ENCODE measurements around the gene SRP14.
"Not testable (repeated sequence)": the region's sequence is repeated elsewhere in the genome, so short reads cannot be mapped to it uniquely, and the experiment has no call there.

SRP14 gene

GRCh38 chr15:40048926-40049475 is 10.0 kb upstream of the SRP14 start:
- no peak for DNase-seq

GRCh38 chr15:40048211-40048792 is 9.3 kb upstream of the SRP14 start:
- DNase-seq, result no peak

- DNase-seq, result peak; percentile 61
Measured at GRCh38 chr15:40047415-40048210, 8.6 kb upstream of the SRP14 start.

GRCh38 chr15:40046721-40047414 is 7.9 kb upstream of the SRP14 start:
- DNase-seq, result no peak

GRCh38 chr15:40045572-40046217 is 6.7 kb upstream of the SRP14 start:
- DNase-seq, result no peak

- peak; percentile 82 for DNase-seq
Measured at GRCh38 chr15:40044717-40045571, 6.0 kb upstream of the SRP14 start.

- DNase-seq, result no peak
Measured at GRCh38 chr15:40043927-40044716, 5.1 kb upstream of the SRP14 start.

- DNase-seq, result no peak
Measured at GRCh38 chr15:40042791-40043320, 3.9 kb upstream of the SRP14 start.

GRCh38 chr15:40040770-40041169 is 1.8 kb upstream of the SRP14 start:
- no peak for DNase-seq

- DNase-seq, result no peak
Measured at GRCh38 chr15:40040293-40040635, 1.3 kb upstream of the SRP14 start.

- DNase-seq, result no peak
Measured at GRCh38 chr15:40038275-40038637, 725 bp downstream of the SRP14 start.

- DNase-seq, result no peak
Measured at GRCh38 chr15:40037721-40038120, 1.3 kb downstream of the SRP14 start.

- not testable (repeated sequence) for DNase-seq
Measured at GRCh38 chr15:40035182-40035581, 3.8 kb downstream of the SRP14 start.

GRCh38 chr15:40034186-40034946 is 4.6 kb downstream of the SRP14 start:
- no peak for DNase-seq

GRCh38 chr15:40032125-40032839 is 6.7 kb downstream of the SRP14 start:
- no peak for DNase-seq

GRCh38 chr15:40031300-40031699 is 7.7 kb downstream of the SRP14 start:
- DNase-seq, result no peak

- DNase-seq, result no peak
Measured at GRCh38 chr15:40029979-40030893, 8.7 kb downstream of the SRP14 start.

GRCh38 chr15:40028853-40029252 is 10.1 kb downstream of the SRP14 start:
- DNase-seq, result no peak

- no peak for DNase-seq
Measured at GRCh38 chr15:40028193-40028592, 10.8 kb downstream of the SRP14 start.
